ENCODE results near the gene PSMB11.

The PSMB11 gene

GRCh38 chr14:23089498-23090253 is 47.7 kb downstream of the PSMB11 start:
- no peak for DNase-seq

- DNase-seq, result no peak
These were observed 48.2 kb downstream of the PSMB11 start for GRCh38 chr14:23090254-23090636.

GRCh38 chr14:23091294-23092225 is 49.5 kb downstream of the PSMB11 start:
- DNase-seq, result no peak

- no peak for DNase-seq
These were observed 51.1 kb downstream of the PSMB11 start for GRCh38 chr14:23093104-23093503.

GRCh38 chr14:23093526-23093925 is 51.5 kb downstream of the PSMB11 start:
- DNase-seq, result no peak
